Activated CD8-positive, alpha-beta T cell treated with anti-CD3 and anti-CD28 coated beads for 36 hours (primary cell): ENCODE data around the gene PLD5. TPM values are rescaled to one million over a fixed set of nuclear protein-coding genes. Genes with fewer than 3 reads are reported as not detected.

Experiments used
- ATAC-seq: fragments of 200-7000 bp; cut with Tn5 transposase; one replicate; pipeline ENCODE4 v1.10.0; 2021; ENCODE audit warnings: mild to moderate bottlenecking, moderate library complexity
- CTCF ChIA-PET: fragments of 350-600 bp; sonication (Branson Sonifier 250); formaldehyde crosslinking; loops from one replicate; lab custom pipeline; 2021; ENCODE audit warnings: antibody characterized with exemption; lab: Charles Lee
- POLR2A ChIA-PET: fragments of 350-600 bp; sonication (Branson Sonifier 250); formaldehyde crosslinking; loops from one replicate; lab custom pipeline; 2021; ENCODE audit warnings: antibody characterized with exemption; lab: Charles Lee
- DNase-seq: peaks from one replicate; pipeline ENCODE4 v3.0.0-alpha.2; 2020
- H3K27ac Mint-ChIP-seq: one replicate; pipeline ENCODE4 v1.8.0; 2021; ENCODE audit warnings: mild to moderate bottlenecking, mixed read lengths
- H3K27me3 Mint-ChIP-seq: one replicate; pipeline ENCODE4 v1.8.0; 2021; ENCODE audit warnings: mixed read lengths
- H3K36me3 Mint-ChIP-seq: one replicate; pipeline ENCODE4 v1.8.0; 2021; ENCODE audit warnings: low read depth, mixed read lengths
- H3K4me1 Mint-ChIP-seq: one replicate; pipeline ENCODE4 v1.8.0; 2021; ENCODE audit warnings: low read depth, mixed read lengths
- H3K4me3 Mint-ChIP-seq: one replicate; pipeline ENCODE4 v1.8.0; 2021; ENCODE audit warnings: mild to moderate bottlenecking, moderate library complexity, mixed read lengths
- H3K9me3 Mint-ChIP-seq: one replicate; pipeline ENCODE4 v1.8.0; 2021; ENCODE audit warnings: mixed read lengths
- intact Hi-C: fragments of 100-400 bp; cut with micrococcal nuclease; formaldehyde crosslinking; loops from one replicate; pipeline ENCODE4 v1.10.0; 2022
- total RNA-seq, 2 experiments: library from RNA; stranded (reverse); gene quantifications; one replicate each; pipeline ENCODE4 v1.2.3, GENCODE V29; 2021
- TF ChIP-seq, protein P1 (sequence below): fragments of 200-600 bp; IDR thresholded peaks from one replicate; pipeline ENCODE4 v1.8.0; 2022; ENCODE audit warnings: antibody characterized with exemption, mild to moderate bottlenecking

Gene PLD5
- total RNA-seq, 2 experiments from 2014 or later: not detected

DNA sequence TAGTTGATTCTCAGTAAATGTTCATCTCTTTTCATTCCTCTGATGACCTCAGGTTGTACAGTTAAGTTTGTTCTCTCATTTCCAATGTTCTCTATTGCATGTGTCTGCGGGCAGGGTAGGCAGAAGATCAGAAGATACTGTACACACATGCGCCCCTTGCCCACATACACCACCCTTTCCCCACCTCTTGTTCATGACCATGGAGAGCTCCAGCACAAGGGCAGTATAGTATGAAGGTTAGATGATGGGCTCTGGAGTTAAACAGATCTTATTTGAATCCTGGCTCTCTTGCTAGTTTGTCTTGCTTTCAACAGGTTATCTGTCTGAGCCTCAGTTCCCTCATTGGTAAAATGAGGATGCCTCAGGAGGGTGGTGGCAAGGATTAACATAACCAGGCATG is 17.8 kb upstream of the PLD5 start:
- H3K27me3 Mint-ChIP-seq: peaks cover 1% of the 10 kb centered on the region
- H3K36me3 Mint-ChIP-seq: no peaks in the 10 kb centered on the region
- no peak overlapping the region for H3K4me3 Mint-ChIP-seq
- intact Hi-C loops: no loop called here
- TF ChIP-seq, protein P1, sequence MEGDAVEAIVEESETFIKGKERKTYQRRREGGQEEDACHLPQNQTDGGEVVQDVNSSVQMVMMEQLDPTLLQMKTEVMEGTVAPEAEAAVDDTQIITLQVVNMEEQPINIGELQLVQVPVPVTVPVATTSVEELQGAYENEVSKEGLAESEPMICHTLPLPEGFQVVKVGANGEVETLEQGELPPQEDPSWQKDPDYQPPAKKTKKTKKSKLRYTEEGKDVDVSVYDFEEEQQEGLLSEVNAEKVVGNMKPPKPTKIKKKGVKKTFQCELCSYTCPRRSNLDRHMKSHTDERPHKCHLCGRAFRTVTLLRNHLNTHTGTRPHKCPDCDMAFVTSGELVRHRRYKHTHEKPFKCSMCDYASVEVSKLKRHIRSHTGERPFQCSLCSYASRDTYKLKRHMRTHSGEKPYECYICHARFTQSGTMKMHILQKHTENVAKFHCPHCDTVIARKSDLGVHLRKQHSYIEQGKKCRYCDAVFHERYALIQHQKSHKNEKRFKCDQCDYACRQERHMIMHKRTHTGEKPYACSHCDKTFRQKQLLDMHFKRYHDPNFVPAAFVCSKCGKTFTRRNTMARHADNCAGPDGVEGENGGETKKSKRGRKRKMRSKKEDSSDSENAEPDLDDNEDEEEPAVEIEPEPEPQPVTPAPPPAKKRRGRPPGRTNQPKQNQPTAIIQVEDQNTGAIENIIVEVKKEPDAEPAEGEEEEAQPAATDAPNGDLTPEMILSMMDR: no peak
- POLR2A ChIA-PET: no interaction called here
- no peak for ATAC-seq
- H3K27ac Mint-ChIP-seq: no peak overlapping the region
- CTCF ChIA-PET: no interaction called here
- no peaks in the 10 kb centered on the region for H3K4me1 Mint-ChIP-seq
- DNase-seq: no peak
- no peaks in the 10 kb centered on the region for H3K9me3 Mint-ChIP-seq

DNA sequence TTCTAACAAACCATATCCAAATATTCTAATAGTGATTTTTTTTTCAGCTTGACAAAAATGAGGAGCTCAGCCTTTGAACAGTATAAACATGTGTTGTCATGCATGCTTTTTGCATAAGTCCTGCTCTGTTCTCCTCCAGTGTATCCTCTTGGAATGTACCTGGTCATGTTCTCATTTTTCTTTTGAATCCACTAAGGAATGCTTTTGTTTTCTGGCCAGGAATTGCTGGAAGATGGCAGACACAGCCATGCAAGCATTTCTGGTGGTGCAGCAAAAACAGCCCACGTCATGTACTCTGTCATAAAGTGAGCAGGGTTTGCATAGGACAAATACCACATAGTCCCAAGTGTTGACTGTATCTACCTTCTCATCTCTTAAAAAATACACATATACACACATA is 11.5 kb upstream of the PLD5 start:
- no peak for DNase-seq
- no peaks in the 10 kb centered on the region for H3K36me3 Mint-ChIP-seq
- no peak for ATAC-seq
- H3K27ac Mint-ChIP-seq: no peak overlapping the region
- no peaks in the 10 kb centered on the region for H3K9me3 Mint-ChIP-seq
- H3K4me3 Mint-ChIP-seq: no peak overlapping the region
- no peaks in the 10 kb centered on the region for H3K4me1 Mint-ChIP-seq
- TF ChIP-seq, protein P1: no peak
- intact Hi-C loops: no loop called here
- peaks cover 6% of the 10 kb centered on the region for H3K27me3 Mint-ChIP-seq
- POLR2A ChIA-PET: no interaction called here
- CTCF ChIA-PET: no interaction called here

DNA sequence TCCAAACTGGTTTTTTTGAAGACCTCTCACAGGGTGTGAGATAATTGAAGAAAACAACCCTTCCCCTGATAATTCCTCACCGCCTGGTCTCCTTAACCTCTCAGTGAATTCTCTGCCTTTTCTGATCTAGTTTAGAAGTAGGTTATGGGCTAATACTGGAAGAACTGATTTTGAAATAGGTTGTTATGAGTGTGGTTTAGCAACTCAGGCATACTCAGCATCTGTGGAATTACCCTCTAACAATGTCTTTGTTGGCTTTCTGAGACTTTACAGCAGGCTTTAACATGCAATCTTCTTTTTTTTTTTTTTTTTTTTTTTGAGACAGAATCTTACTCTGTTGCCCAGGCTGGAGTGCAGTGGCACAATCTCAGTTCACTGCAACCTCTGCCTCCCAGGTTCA is 10.3 kb upstream of the PLD5 start:
- no peaks in the 10 kb centered on the region for H3K4me1 Mint-ChIP-seq
- H3K36me3 Mint-ChIP-seq: no peaks in the 10 kb centered on the region
- TF ChIP-seq, protein P1: no peak
- no peak overlapping the region for H3K27ac Mint-ChIP-seq
- POLR2A ChIA-PET: no interaction called here
- peaks cover 4% of the 10 kb centered on the region for H3K27me3 Mint-ChIP-seq
- no peak overlapping the region for H3K4me3 Mint-ChIP-seq
- CTCF ChIA-PET: no interaction called here
- DNase-seq (no peak), ATAC-seq (no peak)
- no peaks in the 10 kb centered on the region for H3K9me3 Mint-ChIP-seq
- intact Hi-C loops: no loop called here

DNA sequence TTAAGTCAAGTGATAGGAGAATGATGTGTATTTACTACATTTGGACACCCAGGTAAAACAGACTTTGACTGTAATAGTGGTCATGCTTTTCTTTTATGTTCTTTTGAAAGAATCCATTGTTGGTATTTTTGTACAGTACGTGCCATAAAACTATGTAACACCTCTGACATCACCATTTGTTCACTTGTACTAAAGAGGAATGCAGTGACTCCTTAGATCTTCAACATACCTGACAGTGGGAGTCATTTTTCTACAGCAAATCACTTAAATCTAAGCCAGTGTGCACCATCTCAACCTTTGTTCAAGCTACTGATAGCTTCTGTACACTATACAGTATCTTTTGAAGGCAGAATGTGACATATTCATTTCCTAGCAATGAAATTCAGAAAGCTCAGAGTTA is 6.3 kb upstream of the PLD5 start:
- CTCF ChIA-PET: no interaction called here

DNA sequence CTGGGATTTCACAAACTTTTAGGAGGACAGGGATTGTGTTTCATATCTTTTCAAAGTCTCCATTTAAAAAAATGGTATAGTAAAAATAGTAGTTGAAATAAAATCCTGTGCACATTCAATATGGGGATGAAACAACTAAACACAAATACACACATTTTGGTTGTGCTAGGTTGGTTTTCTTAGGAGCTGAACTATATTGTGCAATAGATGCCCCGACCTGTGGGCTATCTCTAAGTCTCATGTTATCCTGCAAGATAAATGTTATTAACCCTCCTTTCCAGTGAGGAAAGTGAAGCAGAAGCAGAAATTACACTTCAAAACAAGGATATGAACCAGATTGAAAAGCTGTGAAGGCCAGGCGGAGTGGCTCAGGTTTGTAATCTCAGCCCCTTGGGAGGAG is 1.3 kb upstream of the PLD5 start:
- H3K27me3 Mint-ChIP-seq: peaks cover 38% of the 10 kb centered on the region

More for the DNA sequence above, 6.3 kb upstream of the PLD5 start:
- Mint-ChIP-seq H3K4me1 (no peaks in the 10 kb centered on the region), H3K9me3 (no peaks in the 10 kb centered on the region), H3K27me3 (peaks cover 16% of the 10 kb centered on the region), H3K36me3 (no peaks in the 10 kb centered on the region), H3K4me3 (no peak overlapping the region), H3K27ac (no peak overlapping the region)
- intact Hi-C loops: no loop called here
- ATAC-seq (no peak), DNase-seq (no peak)
- POLR2A ChIA-PET: no interaction called here
- TF ChIP-seq, protein P1: no peak

More for the DNA sequence above, 1.3 kb upstream of the PLD5 start:
- CTCF ChIA-PET: no interaction called here
- TF ChIP-seq, protein P1: no peak
- ATAC-seq (no peak), DNase-seq (no peak)
- intact Hi-C loops: no loop called here
- Mint-ChIP-seq H3K9me3 (no peaks in the 10 kb centered on the region), H3K27ac (no peak overlapping the region), H3K4me3 (no peak overlapping the region), H3K36me3 (no peaks in the 10 kb centered on the region), H3K4me1 (no peaks in the 10 kb centered on the region)
- POLR2A ChIA-PET: no interaction called here
